ENCODE results near the gene ASXL3. TPM values are rescaled to one million over a fixed set of nuclear protein-coding genes. Genes with fewer than 3 reads are reported as not detected.

Gene ASXL3
- total and polyA plus RNA-seq, 2 donors (not counting 3 experiments of a cell fraction or from before 2014, with no cell fraction given) = 0.07 to 0.27 TPM

DNA sequence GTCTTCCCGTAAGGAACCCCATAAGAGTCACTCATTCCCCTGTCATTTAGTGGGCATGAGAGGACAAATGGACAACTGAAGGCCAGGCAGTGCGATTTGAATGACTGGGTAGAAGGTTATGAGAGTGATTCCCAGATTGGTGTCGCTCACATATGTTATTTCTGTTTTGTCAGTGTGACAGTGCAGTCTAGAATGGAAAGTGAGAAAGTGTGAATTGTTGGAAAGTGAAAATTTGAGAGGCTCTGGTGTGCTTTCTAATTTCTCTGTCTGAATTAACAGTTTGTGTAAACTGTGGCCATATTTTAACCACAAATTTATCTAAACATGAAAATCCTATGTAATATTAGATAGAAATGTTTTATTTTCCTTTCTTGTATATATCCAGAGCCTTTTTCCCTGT lies 49.1 kb downstream of the ASXL3 start:
- Histone ChIP-seq H3K27me3 (ENCODE audit: control insufficient read depth in 2 of 2, insufficient read depth in 2 of 2, low read length in 2 of 2) (no peaks in the 10 kb centered on the region), H3K9me3 (replicated peaks; ENCODE audit: control insufficient read depth, insufficient read depth, low read length) (no peaks in the 10 kb centered on the region), H3K4me1 (ENCODE audit: control insufficient read depth, extremely low read depth, insufficient read depth, low read length) (no peaks in the 10 kb centered on the region), H2AFZ (ENCODE audit: low read depth, low read length) (no peak overlapping the region), H3K9me1 (replicated peaks; ENCODE audit: control insufficient read depth, extremely low read depth, insufficient read depth, low read length) (no peaks in the 10 kb centered on the region), H3K79me2 (ENCODE audit: control insufficient read depth, insufficient read depth, low read length) (no peaks in the 10 kb centered on the region), H3K9ac (replicated peaks; ENCODE audit: extremely low read depth, insufficient read depth, low read length) (no peak overlapping the region), H3K4me3 (replicated peaks in 1 of 3; ENCODE audit: insufficient read depth in 1 of 3, low read depth in 1 of 3, low read length in 3 of 3) (no peak overlapping the region), H3K27ac (ENCODE audit: insufficient read depth, low read depth, low read length) (no peak overlapping the region), H3K4me2 (ENCODE audit: insufficient read depth, low read length) (no peak overlapping the region), H4K20me1 (replicated peaks; ENCODE audit: control insufficient read depth, extremely low read depth, insufficient read depth, low read length) (no peaks in the 10 kb centered on the region), H3K36me3 (ENCODE audit: control insufficient read depth in 2 of 2, extremely low read depth in 1 of 2, insufficient read depth in 2 of 2, low read length in 2 of 2) (no peaks in the 10 kb centered on the region)
- dilution Hi-C loops (cut with MboI; ENCODE audit: extremely low pct_ligation_motif_present, low sequenced_read_pairs) (no loop called here), intact Hi-C loops (cut with micrococcal nuclease) (no loop called here)
- TF ChIP-seq JUN (IDR thresholded peaks at IDR 0.05; ENCODE audit: borderline replicate concordance, insufficient read depth, insufficient read length, low read depth) (no peak), FOS (IDR thresholded peaks at IDR 0.05; ENCODE audit: borderline replicate concordance, insufficient read depth, low read length) (no peak), POLR2AphosphoS5 (IDR thresholded peaks at IDR 0.05; ENCODE audit: insufficient read depth, low read depth, low read length) (no peak), GATA2 (IDR thresholded peaks at IDR 0.05; ENCODE audit: insufficient read depth, insufficient read length, low read depth, low read length) (no peak)
- no TSS peak for BruUV-seq (replicated peaks)
- POLR2A ChIA-PET = no interaction called here
- DNase-seq (ENCODE audit: low read depth, low spot score) (no peak), FAIRE-seq (no peak)
- CTCF ChIA-PET = no interaction called here

DNA sequence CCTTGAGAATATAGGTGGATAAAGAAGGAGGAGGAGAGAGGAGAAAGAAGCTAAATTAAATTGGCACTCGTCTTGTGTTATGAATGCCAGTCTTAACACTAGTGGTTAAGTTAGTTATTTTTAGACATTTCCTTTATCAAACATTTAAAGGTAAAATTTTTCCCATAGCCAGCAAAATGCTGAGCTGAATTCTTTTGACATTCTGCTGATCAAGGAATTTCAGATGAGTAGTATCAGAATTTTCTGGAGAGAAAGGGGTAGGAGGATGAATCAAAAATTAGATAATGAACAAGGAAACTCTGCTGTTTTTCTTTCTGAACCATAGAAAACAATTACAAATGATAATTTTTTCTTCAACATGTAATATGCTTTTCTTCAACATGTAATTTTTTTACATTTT lies 52.5 kb downstream of the ASXL3 start:
- H3K9me1 ChIP-seq (replicated peaks; ENCODE audit: control insufficient read depth, extremely low read depth, insufficient read depth, low read length) = no peaks in the 10 kb centered on the region
- no peaks in the 10 kb centered on the region for H3K27me3 ChIP-seq (ENCODE audit: control insufficient read depth in 2 of 2, insufficient read depth in 2 of 2, low read length in 2 of 2)
- H3K4me3 ChIP-seq (replicated peaks in 1 of 3; ENCODE audit: insufficient read depth in 1 of 3, low read depth in 1 of 3, low read length in 3 of 3) = no peak overlapping the region
- H3K9ac ChIP-seq (replicated peaks; ENCODE audit: extremely low read depth, insufficient read depth, low read length) = no peak overlapping the region
- no peak for DNase-seq (ENCODE audit: low read depth, low spot score)
- ChIA-PET CTCF (interaction anchor here (1.1 kb wide), 1 partner anchor 8 kb away, joined by 3 read pairs; no protein-coding TSS in a partner anchor), POLR2A (no interaction called here)
- no peak overlapping the region for H3K27ac ChIP-seq (ENCODE audit: insufficient read depth, low read depth, low read length)
- no peak overlapping the region for H2AFZ ChIP-seq (ENCODE audit: low read depth, low read length)
- BruUV-seq (replicated peaks) = no TSS peak
- no peak overlapping the region for H3K4me2 ChIP-seq (ENCODE audit: insufficient read depth, low read length)
- H3K4me1 ChIP-seq (ENCODE audit: control insufficient read depth, extremely low read depth, insufficient read depth, low read length) = no peaks in the 10 kb centered on the region
- H3K36me3 ChIP-seq (ENCODE audit: control insufficient read depth in 2 of 2, extremely low read depth in 1 of 2, insufficient read depth in 2 of 2, low read length in 2 of 2) = no peaks in the 10 kb centered on the region
- no peak for FAIRE-seq
- H4K20me1 ChIP-seq (replicated peaks; ENCODE audit: control insufficient read depth, extremely low read depth, insufficient read depth, low read length) = no peaks in the 10 kb centered on the region
- H3K79me2 ChIP-seq (ENCODE audit: control insufficient read depth, insufficient read depth, low read length) = no peaks in the 10 kb centered on the region
- no peaks in the 10 kb centered on the region for H3K9me3 ChIP-seq (replicated peaks; ENCODE audit: control insufficient read depth, insufficient read depth, low read length)
- TF ChIP-seq GATA2 (IDR thresholded peaks at IDR 0.05; ENCODE audit: insufficient read depth, insufficient read length, low read depth, low read length) = no peak
- TF ChIP-seq, protein P1, sequence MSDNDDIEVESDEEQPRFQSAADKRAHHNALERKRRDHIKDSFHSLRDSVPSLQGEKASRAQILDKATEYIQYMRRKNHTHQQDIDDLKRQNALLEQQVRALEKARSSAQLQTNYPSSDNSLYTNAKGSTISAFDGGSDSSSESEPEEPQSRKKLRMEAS (IDR thresholded peaks at IDR 0.05; ENCODE audit: insufficient read depth, insufficient read length) = no peak
- TF ChIP-seq MYC (IDR thresholded peaks at IDR 0.05; ENCODE audit: low read depth, low read length) = no peak
- no peak for TF ChIP-seq CTCF (IDR thresholded peaks at IDR 0.05; ENCODE audit: extremely low read depth in 1 of 2, insufficient read depth in 1 of 2, low read depth in 1 of 2, low read length in 2 of 2)
- TF ChIP-seq POLR2A (IDR thresholded peaks at IDR 0.05; ENCODE audit: low read depth, low read length) = no peak
- no peak for TF ChIP-seq FOS (IDR thresholded peaks at IDR 0.05; ENCODE audit: borderline replicate concordance, insufficient read depth, low read length)
- no peak for TF ChIP-seq JUN (IDR thresholded peaks at IDR 0.05; ENCODE audit: borderline replicate concordance, insufficient read depth, insufficient read length, low read depth)
- no peak for TF ChIP-seq EZH2 (IDR thresholded peaks at IDR 0.05; ENCODE audit: borderline replicate concordance, low read depth, low read length, severe bottlenecking)
- TF ChIP-seq POLR2AphosphoS5 (IDR thresholded peaks at IDR 0.05; ENCODE audit: insufficient read depth, low read depth, low read length) = no peak
- intact Hi-C loops (cut with micrococcal nuclease) = no loop called here
- dilution Hi-C loops (cut with MboI; ENCODE audit: extremely low pct_ligation_motif_present, low sequenced_read_pairs) = no loop called here
